A549 (cell line): ENCODE results near the gene PACS2.

Source experiments
- CTCF ChIP-seq: fragments of >200 bp; sonication (Bioruptor Twin); formaldehyde crosslinking; IDR thresholded peaks from 3 replicates; pipeline ENCODE4 v1.5.1; 2016
- EP300 ChIP-seq, 2 experiments: fragments of >200 bp; sonication (Bioruptor Twin); formaldehyde crosslinking; IDR thresholded peaks; 2 replicates in 1 of 2; 3 replicates in 1 of 2; pipeline ENCODE4 v1.6.1; 2016 to 2017
- MYC ChIP-seq: IDR thresholded peaks from 2 replicates; pipeline ENCODE4 v1.6.1; 2012; ENCODE audit warnings: mild to moderate bottlenecking, inconsistent platforms, low read length, improper control_type of control experiment, borderline replicate concordance
- NPAS2 ChIP-seq: fragments of 250-450 bp; sonication (Bioruptor Pico); IDR thresholded peaks from 2 replicates; pipeline ENCODE4 v1.8.0; 2022; ENCODE audit warnings: mild to moderate bottlenecking, moderate library complexity, borderline replicate concordance
- POLR2A ChIP-seq: IDR thresholded peaks from 2 replicates; pipeline ENCODE4 v1.6.1; 2012; ENCODE audit warnings: mild to moderate bottlenecking, low read length

GRCh38 chr14:105414456-105415371 lies 100.2 kb downstream of the PACS2 start:
- TF ChIP-seq CTCF (peak; percentile 58), MYC (0 out of 2 replicates have a peak, but pooled peaks have one; percentile 52), EP300 (IDR thresholded peaks at IDR 0.05) (no peak), NPAS2 (CRISPR knock-in tag) (no peak), POLR2A (peak; percentile 41)
